GM19468 (cell line): ENCODE results near the gene IFNA6.
"Not testable (repeated sequence)": the region's sequence is repeated elsewhere in the genome, so short reads cannot be mapped to it uniquely, and the experiment has no call there.

ENCODE experiments used
- ATAC-seq: cut with Tn5 transposase; IDR thresholded peaks from one replicate; pipeline ENCODE4 v1.9.1; 2021; ENCODE audit warnings: mild to moderate bottlenecking, moderate library complexity, moderate number of reproducible peaks; ENCODE audit not compliant: unreplicated experiment; ENCODE audit errors: extremely low read depth

Gene IFNA6

DNA sequence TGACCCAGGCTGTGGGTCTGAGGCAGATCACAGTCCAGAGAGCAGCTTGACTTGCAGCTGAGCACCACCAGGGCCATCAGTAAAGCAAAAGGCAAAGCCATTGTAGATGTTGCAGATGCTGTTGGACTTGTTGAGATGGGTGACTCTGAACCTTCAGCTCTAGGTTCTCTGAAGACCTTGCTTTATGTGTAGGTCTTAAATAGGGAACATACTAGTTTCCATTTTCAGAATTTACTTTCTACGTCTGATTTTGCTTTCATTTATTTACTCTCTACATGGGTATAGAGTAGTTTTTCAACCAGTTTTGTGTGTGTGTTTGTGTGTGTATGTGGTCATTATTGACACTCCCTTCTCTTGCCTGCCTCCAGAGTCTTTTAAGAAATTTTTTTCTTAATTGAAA, at the start of gene IFNA6:
TSS of gene IFNA6 (minus strand) at position 101 of the 400 bp plus-strand sequence. CDS start at position 101, 0 bp downstream.
- no peak for ATAC-seq

GRCh38 chr9:21399956-21400355, 49.3 kb upstream of the IFNA6 start:
- ATAC-seq, result no peak

- ATAC-seq, result no peak
Observed at GRCh38 chr9:21398955-21399489, 48.3 kb upstream of the IFNA6 start.

DNA sequence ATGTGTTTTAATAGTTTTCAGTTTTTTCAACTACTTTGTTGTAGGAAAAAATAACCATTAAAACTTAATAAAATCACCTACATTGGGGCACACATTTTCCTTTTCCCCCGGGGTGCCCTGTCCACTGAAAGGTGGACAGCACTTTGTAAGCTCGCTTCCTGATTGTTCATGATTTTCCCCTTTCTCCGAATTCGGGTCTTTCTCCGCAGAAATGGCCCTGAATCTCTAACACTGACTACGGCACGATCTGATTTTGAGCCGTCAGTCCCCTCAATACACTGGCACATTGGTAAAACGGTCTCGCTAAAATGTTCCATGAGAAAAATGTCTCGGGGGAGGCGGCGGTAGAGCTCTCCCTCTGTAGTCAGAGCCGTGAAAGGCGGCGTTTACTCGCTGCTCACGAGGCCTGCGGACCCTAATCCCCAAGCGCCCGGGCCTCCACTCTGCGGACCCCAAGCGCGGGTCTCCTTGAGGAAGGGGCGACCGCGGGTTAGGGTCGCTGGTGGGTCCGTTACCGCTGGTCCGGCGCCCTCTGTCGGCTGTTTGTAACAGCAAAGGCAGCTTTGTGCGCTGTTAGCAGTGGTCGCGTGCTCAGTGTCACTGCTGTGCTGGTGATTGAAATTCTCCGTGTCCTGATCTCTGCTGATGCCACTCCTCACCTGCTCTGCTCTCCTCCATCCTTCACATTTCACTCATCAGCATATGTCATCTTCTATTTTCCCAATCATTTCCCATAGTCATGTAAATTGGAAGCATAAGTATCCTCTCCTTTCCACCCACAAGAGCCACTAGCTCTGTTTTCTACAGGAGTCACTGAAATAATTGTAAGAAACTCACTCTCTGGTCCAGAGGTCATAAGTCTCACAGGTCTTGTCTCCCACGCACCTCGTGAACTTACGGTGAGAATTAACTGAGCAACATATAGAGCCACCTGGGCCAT, 45.4 kb upstream of the IFNA6 start:
- ATAC-seq, result peak; percentile 56

DNA sequence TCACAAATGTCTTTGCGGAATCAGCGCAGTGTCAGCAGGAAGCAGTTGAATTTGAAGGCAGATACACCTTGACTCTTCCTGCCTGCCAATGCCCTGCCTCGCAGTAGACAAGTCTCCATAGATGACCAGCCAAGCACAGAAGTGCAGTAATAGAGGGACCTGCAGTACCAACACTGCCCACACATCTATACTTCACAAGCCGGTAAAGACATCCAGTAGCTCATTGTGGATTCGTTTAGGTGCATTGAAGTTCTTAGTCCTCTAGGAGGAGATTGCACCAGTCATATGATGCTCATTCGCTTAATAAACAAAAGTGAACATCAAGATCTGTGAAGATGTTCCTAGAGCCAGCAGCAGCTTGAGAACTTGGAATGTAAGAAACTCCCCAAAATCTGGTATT, 41.6 kb upstream of the IFNA6 start:
- ATAC-seq, result peak; percentile 79

- ATAC-seq, result no peak
Observed at GRCh38 chr9:21385131-21385670, 34.5 kb upstream of the IFNA6 start, which contains the start of gene IFNA2. Gene IFNA2, minus strand, starts transcription at chr9:21385398. Its CDS starts 69 bp downstream, at chr9:21385329.

DNA sequence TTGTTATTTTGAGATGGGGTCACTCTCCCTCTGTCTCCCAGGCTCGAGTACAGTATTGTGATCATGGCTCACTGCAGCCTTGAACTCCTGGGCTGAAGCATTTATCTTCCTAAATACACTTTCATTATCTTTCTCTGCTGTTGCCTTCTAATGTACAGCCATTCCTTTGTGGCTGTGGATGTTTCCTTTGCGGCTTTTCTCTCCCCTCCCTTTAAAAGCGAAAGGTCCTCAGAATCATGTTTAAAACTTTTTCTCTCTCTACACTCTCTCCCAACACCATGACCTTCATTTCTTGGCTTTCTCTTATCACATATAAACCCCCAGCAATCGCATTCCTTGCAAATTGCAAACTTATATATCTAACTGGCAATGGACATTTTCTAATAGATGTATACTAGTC, 32.9 kb upstream of the IFNA6 start:
- no peak for ATAC-seq

GRCh38 chr9:21381448-21382339, 31.0 kb upstream of the IFNA6 start:
- ATAC-seq, result peak; percentile 99

GRCh38 chr9:21371467-21371866, 20.8 kb upstream of the IFNA6 start:
- ATAC-seq, result not testable (repeated sequence)

- ATAC-seq, result no peak
Observed at GRCh38 chr9:21367957-21368356, 17.3 kb upstream of the IFNA6 start, which contains the start of gene IFNA13. Gene IFNA13, minus strand, starts transcription at chr9:21368057. Its CDS starts 47 bp downstream, at chr9:21368010.

- peak; percentile 66 for ATAC-seq
Observed at GRCh38 chr9:21367169-21367568, 16.5 kb upstream of the IFNA6 start.

DNA sequence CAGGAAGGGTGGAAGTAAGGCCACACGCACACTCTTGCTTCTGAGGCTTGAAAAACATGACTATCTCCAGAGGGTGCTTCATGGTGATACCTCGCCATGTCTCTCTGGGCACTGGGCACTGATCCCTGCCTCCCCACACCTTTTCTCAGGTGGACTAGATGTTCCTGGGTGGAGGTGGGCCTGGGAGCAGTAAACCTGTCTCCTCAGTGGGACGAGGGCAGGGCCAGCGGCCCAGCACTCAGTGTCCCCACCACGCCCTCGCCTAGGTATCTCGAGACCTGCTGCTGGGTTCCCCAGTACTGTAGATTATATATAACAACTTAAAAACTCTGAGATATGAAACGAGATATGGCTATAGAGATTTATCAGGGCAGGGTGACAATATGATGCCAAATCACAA, 11.6 kb upstream of the IFNA6 start:
- ATAC-seq, result no peak

DNA sequence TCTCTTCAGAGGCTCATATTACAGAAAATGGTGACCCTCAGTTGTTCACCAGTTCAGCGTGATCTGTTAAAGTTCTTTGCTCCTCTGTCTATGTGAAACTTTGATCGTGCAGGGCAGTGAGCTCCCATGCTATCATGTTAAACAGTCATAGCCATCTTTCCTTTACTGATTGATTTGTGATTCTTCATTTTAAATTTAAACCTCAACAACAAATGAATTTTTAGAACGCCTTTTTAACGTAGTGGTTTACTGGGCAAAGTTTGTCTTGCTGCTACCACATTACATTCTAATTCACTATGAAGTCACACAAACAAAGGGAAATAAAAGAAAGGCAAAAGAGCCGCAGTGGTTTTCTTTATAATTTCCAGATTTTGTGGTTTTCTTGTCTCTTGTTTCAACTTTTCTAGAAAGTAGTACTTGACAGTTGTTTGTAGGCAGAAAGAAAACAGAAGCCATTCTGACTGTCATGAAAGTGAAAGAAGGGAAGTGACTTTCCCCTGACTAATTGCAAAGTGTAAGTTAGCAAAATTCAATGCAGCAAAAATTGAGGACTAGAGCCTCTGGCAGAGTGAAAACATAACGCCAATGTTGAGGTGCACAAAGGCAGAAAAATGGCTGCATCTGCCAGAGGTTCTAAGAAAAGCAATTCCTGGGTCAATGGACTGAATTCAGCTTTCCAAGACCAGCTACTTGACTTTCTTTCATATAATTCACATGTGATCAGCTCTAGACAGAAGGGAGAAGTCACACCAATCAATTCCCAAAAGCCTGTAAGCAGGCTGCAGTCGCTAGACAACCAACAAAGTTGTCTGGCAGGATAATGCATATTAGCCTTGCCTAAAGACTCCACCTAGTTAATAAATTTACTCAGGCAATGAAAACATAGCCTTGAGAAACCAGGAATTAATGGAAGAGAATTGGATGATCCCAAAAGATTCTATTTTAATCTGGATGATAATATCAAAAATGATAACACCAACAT, 7.1 kb upstream of the IFNA6 start:
- peak; percentile 78 for ATAC-seq

- ATAC-seq, result no peak
Observed at GRCh38 chr9:21348430-21348970, 2.2 kb downstream of the IFNA6 start.

DNA sequence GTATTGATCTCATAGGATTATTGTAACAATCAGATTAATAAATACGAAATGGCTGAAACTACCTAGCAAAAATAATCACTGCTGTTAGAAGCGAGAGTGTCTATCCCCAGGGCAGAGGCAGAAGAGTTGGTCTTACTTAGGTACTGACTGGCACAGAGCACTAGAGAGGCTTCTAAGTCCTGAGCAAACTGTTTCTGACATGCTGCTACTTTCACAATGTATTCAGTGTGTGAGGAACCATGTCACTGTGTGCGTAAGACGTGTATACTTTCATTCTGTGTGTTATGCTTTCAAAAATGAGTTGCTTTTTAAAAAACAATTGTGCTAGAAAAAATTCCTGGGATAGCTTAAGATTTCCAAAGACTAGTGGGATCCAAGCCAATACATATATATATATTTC, 10.0 kb downstream of the IFNA6 start:
- no peak for ATAC-seq

DNA sequence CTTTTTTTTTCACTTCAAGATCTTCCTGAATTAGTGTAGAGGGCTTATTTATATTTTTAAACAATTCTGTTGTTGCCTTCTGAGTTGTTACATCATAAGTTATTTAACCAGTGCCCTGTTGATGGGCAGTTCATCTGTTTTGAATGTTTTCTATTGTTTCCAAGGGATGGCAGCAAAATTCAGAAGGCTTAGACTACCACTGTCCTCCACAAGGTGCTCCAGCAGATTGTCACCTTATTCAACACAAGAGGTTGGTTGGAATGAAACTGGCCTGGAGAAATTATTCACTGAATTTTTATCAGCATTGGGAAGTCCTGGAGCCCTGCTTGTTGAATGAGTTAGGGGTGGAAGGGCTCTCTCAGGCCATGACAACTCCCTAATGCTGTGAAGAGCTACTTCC, 14.2 kb downstream of the IFNA6 start:
- ATAC-seq, result no peak

DNA sequence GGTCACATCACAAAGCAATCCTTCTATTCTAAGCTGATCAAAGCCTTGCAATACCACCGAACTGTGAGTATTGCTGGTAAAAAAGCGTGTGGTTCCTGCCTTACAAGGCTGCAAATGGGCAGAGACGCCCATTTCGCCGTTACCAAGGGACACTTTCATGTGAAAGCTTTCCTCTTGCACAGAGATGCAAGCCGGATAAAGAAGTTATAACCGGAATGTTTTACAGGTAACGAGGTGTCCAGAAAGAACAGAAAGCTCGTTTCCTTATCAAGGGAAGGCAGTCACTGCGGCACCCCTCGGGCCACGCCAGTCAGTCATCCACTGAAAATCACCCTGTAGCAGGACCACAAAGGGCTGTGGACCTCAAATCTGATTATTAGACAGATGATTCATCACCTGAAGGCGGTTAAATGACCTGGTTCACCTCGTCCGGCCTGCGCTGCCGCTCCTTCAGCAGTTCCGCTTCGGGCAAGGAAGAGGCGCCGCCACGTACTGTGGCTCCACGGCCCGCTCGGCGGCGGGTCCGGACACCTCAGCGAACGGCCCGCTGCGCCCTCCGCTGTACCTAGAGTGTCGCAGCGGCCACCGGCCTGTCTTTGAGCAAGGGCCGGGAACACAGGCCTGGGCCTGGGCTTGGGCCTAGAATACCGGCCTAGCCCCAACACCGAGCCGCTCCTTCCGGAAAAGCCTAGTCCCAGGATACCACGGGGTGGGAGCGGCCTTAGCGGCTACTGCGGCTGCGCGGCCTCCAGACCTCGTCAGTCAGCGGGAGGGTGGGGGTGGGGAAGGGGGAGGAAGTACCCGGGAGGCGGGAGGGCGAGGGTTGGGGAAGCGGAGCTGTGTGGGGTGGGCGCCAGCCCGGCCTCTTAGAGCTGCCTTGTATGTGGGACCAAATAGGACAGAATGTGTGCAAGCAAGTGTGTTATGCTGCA, 15.7 kb downstream of the IFNA6 start, which contains the start of gene KLHL9:
TSS of gene KLHL9 (minus strand) at position 704 of the 932 bp plus-strand sequence. CDS start at position 159, 545 bp downstream.
- ATAC-seq, result peak; percentile 65
